GM06990 (cell line): ENCODE data around the gene MAPKBP1.

ENCODE experiments used
- DNase-seq: peaks from one replicate; pipeline ENCODE4 v3.0.0-alpha.2; 2011; ENCODE audit not compliant: insufficient read length; ENCODE audit errors: extremely low read depth
- H3K27me3 ChIP-seq: replicated peaks from 2 replicates; pipeline ENCODE4 v1.6.0; 2011; ENCODE audit warnings: low read length; ENCODE audit not compliant: control insufficient read depth, insufficient read depth
- H3K36me3 ChIP-seq: 2 replicates; pipeline ENCODE4 v1.5.1; 2011; ENCODE audit warnings: low read length; ENCODE audit not compliant: control insufficient read depth, insufficient read depth
- H3K4me3 ChIP-seq: replicated peaks from 2 replicates; pipeline ENCODE4 v1.5.1; 2011; ENCODE audit warnings: low read depth, mild to moderate bottlenecking, control low read depth, low read length
- CTCF ChIP-seq: IDR thresholded peaks from 2 replicates; pipeline ENCODE4 v1.5.1; 2011; ENCODE audit warnings: low read length, control low read depth, mild to moderate bottlenecking, inconsistent platforms; ENCODE audit not compliant: insufficient read depth, poor library complexity, severe bottlenecking

Gene MAPKBP1

GRCh38 chr15:41870689-41871081 is 96.4 kb downstream of the MAPKBP1 start:
- no peak for DNase-seq
- H3K27me3 ChIP-seq: peaks cover 1% of the 10 kb centered on the region; the same call in 1 of the 2 replicates
- no peaks in the 10 kb centered on the region for H3K36me3 ChIP-seq
- TF ChIP-seq CTCF: no peak
- H3K4me3 ChIP-seq: no peak overlapping the region

- no peak overlapping the region for H3K4me3 ChIP-seq
- no peak for TF ChIP-seq CTCF
- no peak for DNase-seq
- H3K36me3 ChIP-seq: no peaks in the 10 kb centered on the region
- H3K27me3 ChIP-seq: peaks cover 3% of the 10 kb centered on the region
Measured at GRCh38 chr15:41871175-41871905, 97.1 kb downstream of the MAPKBP1 start.

GRCh38 chr15:41872166-41872747 is 98.0 kb downstream of the MAPKBP1 start:
- TF ChIP-seq CTCF: no peak
- Histone ChIP-seq H3K27me3 (peaks cover 3% of the 10 kb centered on the region), H3K4me3 (no peak overlapping the region), H3K36me3 (no peaks in the 10 kb centered on the region)
- no peak for DNase-seq

- DNase-seq: no peak
- no peak for TF ChIP-seq CTCF
- peaks cover 3% of the 10 kb centered on the region for H3K27me3 ChIP-seq
Measured at GRCh38 chr15:41873711-41874110, 99.4 kb downstream of the MAPKBP1 start.

GRCh38 chr15:41874736-41875135 is 100.5 kb downstream of the MAPKBP1 start:
- Histone ChIP-seq H3K27me3 (peaks cover 4% of the 10 kb centered on the region), H3K4me3 (no peak overlapping the region), H3K36me3 (no peaks in the 10 kb centered on the region)
- no peak for DNase-seq
- TF ChIP-seq CTCF: no peak

More at GRCh38 chr15:41873711-41874110, 99.4 kb downstream of the MAPKBP1 start:
- H3K4me3 ChIP-seq: no peak overlapping the region
- H3K36me3 ChIP-seq: no peaks in the 10 kb centered on the region

- Histone ChIP-seq H3K4me3 (no peak overlapping the region), H3K27me3 (peaks cover 5% of the 10 kb centered on the region), H3K36me3 (no peaks in the 10 kb centered on the region)
- no peak for DNase-seq
- TF ChIP-seq CTCF: no peak
Measured at GRCh38 chr15:41876007-41876406, 101.7 kb downstream of the MAPKBP1 start.
